ENCODE data around the gene CFAP70. TPM values are rescaled to one million over a fixed set of nuclear protein-coding genes. Genes with fewer than 3 reads are reported as not detected.
"Not testable (repeated sequence)": the region's sequence is repeated elsewhere in the genome, so short reads cannot be mapped to it uniquely, and the experiment has no call there.

Gene CFAP70
- total RNA-seq, 1 donor from 2014 or later = 0.43 TPM

DNA sequence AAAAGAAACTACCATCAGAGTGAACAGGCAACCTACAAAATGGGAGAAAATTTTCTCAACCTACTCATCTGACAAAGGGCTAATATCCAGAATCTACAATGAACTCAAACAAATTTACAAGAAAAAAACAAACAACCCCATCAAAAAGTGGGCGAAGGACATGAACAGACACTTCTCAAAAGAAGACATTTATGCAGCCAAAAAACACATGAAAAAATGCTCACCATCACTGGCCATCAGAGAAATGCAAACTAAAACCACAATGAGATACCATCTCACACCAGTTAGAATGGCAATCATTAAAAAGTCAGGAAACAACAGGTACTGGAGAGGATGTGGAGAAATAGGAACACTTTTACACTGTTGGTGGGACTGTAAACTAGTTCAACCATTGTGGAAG is 30.1 kb downstream of the CFAP70 start:
- H3K9me3 Mint-ChIP-seq; H3K27ac Mint-ChIP-seq; intact Hi-C loops (cut with micrococcal nuclease); H3K4me1 Mint-ChIP-seq (ENCODE audit: low read depth); DNase-seq (ENCODE audit: low spot score); H3K4me3 Mint-ChIP-seq (ENCODE audit: low read depth); H3K36me3 Mint-ChIP-seq (ENCODE audit: low read depth): not testable (repeated sequence)
- H3K27me3 Mint-ChIP-seq (ENCODE audit: low read depth) = peaks cover 17% of the 10 kb centered on the region

DNA sequence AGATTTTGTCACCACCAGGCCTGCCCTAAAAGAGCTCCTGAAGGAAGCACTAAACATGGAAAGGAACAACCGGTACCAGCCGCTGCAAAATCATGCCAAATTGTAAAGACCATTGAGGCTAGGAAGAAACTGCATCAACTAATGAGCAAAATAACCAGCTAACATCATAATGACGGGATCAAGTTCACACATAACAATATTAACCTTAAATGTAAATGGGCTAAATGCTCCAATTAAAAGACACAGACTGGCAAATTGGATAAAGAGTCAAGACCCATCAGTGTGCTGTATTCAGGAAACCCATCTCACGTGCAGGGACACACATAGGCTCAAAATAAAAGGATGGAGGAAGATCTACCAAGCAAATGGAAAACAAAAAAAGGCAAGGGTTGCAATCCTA is 33.4 kb downstream of the CFAP70 start:
- H3K9me3 Mint-ChIP-seq; H3K4me3 Mint-ChIP-seq (ENCODE audit: low read depth); intact Hi-C loops (cut with micrococcal nuclease); H3K4me1 Mint-ChIP-seq (ENCODE audit: low read depth); DNase-seq (ENCODE audit: low spot score); H3K36me3 Mint-ChIP-seq (ENCODE audit: low read depth); H3K27me3 Mint-ChIP-seq (ENCODE audit: low read depth); H3K27ac Mint-ChIP-seq: not testable (repeated sequence)

- H3K4me3 Mint-ChIP-seq (ENCODE audit: low read depth); H3K4me1 Mint-ChIP-seq (ENCODE audit: low read depth); DNase-seq (ENCODE audit: low spot score); intact Hi-C loops (cut with micrococcal nuclease); H3K27ac Mint-ChIP-seq; H3K36me3 Mint-ChIP-seq (ENCODE audit: low read depth); H3K27me3 Mint-ChIP-seq (ENCODE audit: low read depth); H3K9me3 Mint-ChIP-seq: not testable (repeated sequence)
Observed at GRCh38 chr10:73323582-73323981, 35.1 kb downstream of the CFAP70 start.

DNA sequence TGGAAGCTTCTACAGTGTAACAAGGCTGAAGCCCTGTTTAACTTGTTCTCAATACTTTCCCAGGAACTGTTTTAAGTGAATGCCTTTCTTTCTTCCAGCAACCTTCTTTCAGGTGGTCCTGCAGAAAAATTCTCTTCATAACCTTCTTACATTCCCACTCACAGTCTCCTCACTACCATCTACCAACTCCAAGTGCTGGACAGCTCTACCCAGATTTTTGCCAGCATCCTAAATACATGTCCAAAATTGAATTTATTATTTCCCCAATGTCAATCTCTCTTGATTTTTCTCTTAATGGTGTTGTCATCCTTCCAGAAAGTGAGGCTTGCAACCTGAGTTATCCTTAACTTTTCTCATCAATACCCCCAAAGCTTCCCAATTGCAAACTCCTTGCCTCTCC is 48.2 kb downstream of the CFAP70 start:
- intact Hi-C loops (cut with micrococcal nuclease) = no loop called here
- Mint-ChIP-seq H3K9me3 (peaks cover 19% of the 10 kb centered on the region), H3K4me3 (ENCODE audit: low read depth) (no peak overlapping the region), H3K36me3 (ENCODE audit: low read depth) (no peaks in the 10 kb centered on the region), H3K27ac (no peak overlapping the region), H3K4me1 (ENCODE audit: low read depth) (no peaks in the 10 kb centered on the region), H3K27me3 (ENCODE audit: low read depth) (peaks cover 7% of the 10 kb centered on the region)
- DNase-seq (ENCODE audit: low spot score) = no peak

DNA sequence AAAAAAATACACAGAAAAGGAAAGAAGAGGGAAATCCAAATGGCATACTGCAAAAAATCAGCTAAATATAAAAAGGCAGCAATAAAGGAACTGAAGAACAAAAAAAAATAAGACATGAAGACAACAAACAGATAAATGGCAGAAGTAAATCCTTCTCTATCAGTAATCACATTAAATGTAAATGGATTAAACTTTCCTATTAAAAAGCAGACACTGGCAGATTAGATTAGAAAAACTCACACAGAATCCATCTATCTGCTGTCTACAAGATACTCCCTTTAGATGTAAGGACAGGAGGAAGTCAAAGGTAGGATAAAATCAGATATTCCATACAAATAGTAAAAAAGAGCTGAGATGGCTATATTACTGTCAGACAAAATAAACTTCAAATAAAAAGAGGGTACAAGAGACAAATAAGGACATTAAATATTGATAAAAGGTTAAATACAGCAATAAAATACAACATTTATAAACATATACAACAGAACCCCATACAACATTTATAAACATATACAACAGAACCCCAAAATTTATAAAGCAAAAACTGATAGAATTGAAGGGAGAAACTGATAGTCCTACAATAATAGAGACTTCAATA is 51.4 kb downstream of the CFAP70 start:
- Mint-ChIP-seq H3K4me1 (ENCODE audit: low read depth) (no peaks in the 10 kb centered on the region), H3K9me3 (peaks cover 19% of the 10 kb centered on the region)

DNA sequence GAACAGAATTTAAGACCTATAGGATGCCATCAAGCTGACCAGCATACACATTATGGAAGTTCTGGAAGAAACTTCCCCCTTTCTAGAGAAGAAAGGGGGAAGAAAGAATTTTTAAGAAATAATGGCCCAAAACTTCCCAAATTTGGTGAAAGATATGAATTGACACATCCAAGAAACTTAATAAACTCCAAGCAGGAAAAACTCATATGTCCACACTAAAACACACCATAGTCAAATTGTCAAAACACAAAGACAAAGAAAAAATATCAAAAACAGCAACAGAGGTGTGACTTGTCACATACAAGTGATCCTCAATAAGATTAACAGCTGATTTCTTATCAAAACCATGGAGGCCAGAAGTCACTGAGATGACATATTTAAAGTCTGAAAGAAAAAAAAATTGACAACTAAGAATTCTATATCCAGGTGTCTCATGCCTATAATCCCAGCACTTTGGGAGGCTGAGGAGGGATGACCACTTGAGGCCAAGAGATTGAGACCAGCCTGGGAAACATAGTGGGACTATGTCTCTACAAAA is 52.4 kb downstream of the CFAP70 start:
- peaks cover 19% of the 10 kb centered on the region for H3K9me3 Mint-ChIP-seq
- no peaks in the 10 kb centered on the region for H3K36me3 Mint-ChIP-seq (ENCODE audit: low read depth)
- H3K27ac Mint-ChIP-seq = no peak overlapping the region
- H3K27me3 Mint-ChIP-seq (ENCODE audit: low read depth) = peaks cover 10% of the 10 kb centered on the region
- DNase-seq (ENCODE audit: low spot score) = no peak
- no peak overlapping the region for H3K4me3 Mint-ChIP-seq (ENCODE audit: low read depth)
- intact Hi-C loops (cut with micrococcal nuclease) = no loop called here
- H3K4me1 Mint-ChIP-seq (ENCODE audit: low read depth) = no peaks in the 10 kb centered on the region

More for the DNA sequence above, 51.4 kb downstream of the CFAP70 start:
- no peak for DNase-seq (ENCODE audit: low spot score)
- intact Hi-C loops (cut with micrococcal nuclease) = no loop called here
- no peaks in the 10 kb centered on the region for H3K36me3 Mint-ChIP-seq (ENCODE audit: low read depth)
- no peak overlapping the region for H3K4me3 Mint-ChIP-seq (ENCODE audit: low read depth)
- H3K27ac Mint-ChIP-seq = no peak overlapping the region
- peaks cover 7% of the 10 kb centered on the region for H3K27me3 Mint-ChIP-seq (ENCODE audit: low read depth)

- peaks cover 9% of the 10 kb centered on the region for H3K4me1 Mint-ChIP-seq (ENCODE audit: low read depth)
- intact Hi-C loops (cut with micrococcal nuclease) = no loop called here
- H3K27me3 Mint-ChIP-seq (ENCODE audit: low read depth) = peaks cover 13% of the 10 kb centered on the region
- no peak overlapping the region for H3K27ac Mint-ChIP-seq
- H3K4me3 Mint-ChIP-seq (ENCODE audit: low read depth) = no peak overlapping the region
- DNase-seq (ENCODE audit: low spot score) = no peak
- H3K36me3 Mint-ChIP-seq (ENCODE audit: low read depth) = no peaks in the 10 kb centered on the region
- H3K9me3 Mint-ChIP-seq = no peaks in the 10 kb centered on the region
Observed at GRCh38 chr10:73296946-73297345, 61.7 kb downstream of the CFAP70 start.

GRCh38 chr10:73293461-73293860 is 65.2 kb downstream of the CFAP70 start:
- H3K27ac Mint-ChIP-seq = no peak overlapping the region
- intact Hi-C loops (cut with micrococcal nuclease) = no loop called here

GRCh38 chr10:73289958-73290357 is 68.7 kb downstream of the CFAP70 start:
- peaks cover 7% of the 10 kb centered on the region for H3K27me3 Mint-ChIP-seq (ENCODE audit: low read depth)
- no peak overlapping the region for H3K27ac Mint-ChIP-seq
- H3K36me3 Mint-ChIP-seq (ENCODE audit: low read depth) = no peaks in the 10 kb centered on the region
- no peak overlapping the region for H3K4me3 Mint-ChIP-seq (ENCODE audit: low read depth)
- peaks cover 11% of the 10 kb centered on the region for H3K9me3 Mint-ChIP-seq
- no peak for DNase-seq (ENCODE audit: low spot score)
- intact Hi-C loops (cut with micrococcal nuclease) = no loop called here
- no peaks in the 10 kb centered on the region for H3K4me1 Mint-ChIP-seq (ENCODE audit: low read depth)

More at GRCh38 chr10:73293461-73293860, 65.2 kb downstream of the CFAP70 start:
- Mint-ChIP-seq H3K4me3 (ENCODE audit: low read depth) (no peak overlapping the region), H3K4me1 (ENCODE audit: low read depth) (peaks cover 9% of the 10 kb centered on the region), H3K36me3 (ENCODE audit: low read depth) (no peaks in the 10 kb centered on the region), H3K27me3 (ENCODE audit: low read depth) (peaks cover 16% of the 10 kb centered on the region), H3K9me3 (peaks cover 11% of the 10 kb centered on the region)
- no peak for DNase-seq (ENCODE audit: low spot score)

DNA sequence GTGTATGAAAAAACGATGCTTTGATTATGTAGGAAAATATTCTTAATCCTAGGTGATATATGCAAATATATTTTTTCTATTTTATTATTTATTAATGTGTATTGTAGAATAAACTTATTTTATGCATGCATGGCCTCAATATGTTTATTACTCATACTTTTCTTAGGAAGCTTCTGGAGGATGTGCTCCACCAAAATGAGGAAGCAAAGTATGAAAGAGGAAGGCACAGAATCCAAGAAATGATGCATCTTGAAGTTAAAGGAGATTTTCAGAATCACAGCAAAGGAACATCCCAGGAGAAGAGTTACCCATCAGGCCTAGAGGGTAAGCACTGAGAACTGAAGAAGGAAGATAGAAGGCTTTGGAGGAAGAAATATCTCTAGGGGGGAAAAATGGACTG is 71.2 kb downstream of the CFAP70 start:
- Mint-ChIP-seq H3K9me3 (peaks cover 11% of the 10 kb centered on the region), H3K4me1 (ENCODE audit: low read depth) (no peaks in the 10 kb centered on the region), H3K27me3 (ENCODE audit: low read depth) (peaks cover 5% of the 10 kb centered on the region), H3K36me3 (ENCODE audit: low read depth) (no peaks in the 10 kb centered on the region), H3K27ac (no peak overlapping the region), H3K4me3 (ENCODE audit: low read depth) (no peak overlapping the region)
- intact Hi-C loops (cut with micrococcal nuclease) = no loop called here
- DNase-seq (ENCODE audit: low spot score) = no peak

DNA sequence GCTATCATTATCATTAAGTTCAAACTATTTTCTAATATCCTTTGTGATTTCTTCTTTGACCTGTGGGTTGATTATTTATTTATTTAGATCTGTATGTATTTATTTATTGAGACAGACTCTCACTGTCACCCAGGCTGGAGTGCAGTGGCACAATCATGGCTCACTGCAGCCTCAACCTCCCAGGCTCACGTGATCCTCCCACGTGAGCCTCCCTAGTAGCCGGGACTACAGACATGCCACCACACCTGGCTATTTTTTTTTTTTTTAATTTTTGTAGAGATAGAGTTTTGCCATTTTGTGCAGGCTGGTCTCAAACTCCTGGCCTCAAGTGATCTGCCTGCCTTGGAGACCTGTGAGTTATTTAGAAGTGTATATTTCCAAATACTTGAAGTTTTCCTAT is 77.6 kb downstream of the CFAP70 start:
- no peak for DNase-seq (ENCODE audit: low spot score)
- H3K36me3 Mint-ChIP-seq (ENCODE audit: low read depth) = no peaks in the 10 kb centered on the region
- H3K9me3 Mint-ChIP-seq = no peaks in the 10 kb centered on the region
- H3K27me3 Mint-ChIP-seq (ENCODE audit: low read depth) = peaks cover 6% of the 10 kb centered on the region
- no peaks in the 10 kb centered on the region for H3K4me1 Mint-ChIP-seq (ENCODE audit: low read depth)
- H3K4me3 Mint-ChIP-seq (ENCODE audit: low read depth) = no peak overlapping the region
- H3K27ac Mint-ChIP-seq = no peak overlapping the region
- intact Hi-C loops (cut with micrococcal nuclease) = no loop called here

DNA sequence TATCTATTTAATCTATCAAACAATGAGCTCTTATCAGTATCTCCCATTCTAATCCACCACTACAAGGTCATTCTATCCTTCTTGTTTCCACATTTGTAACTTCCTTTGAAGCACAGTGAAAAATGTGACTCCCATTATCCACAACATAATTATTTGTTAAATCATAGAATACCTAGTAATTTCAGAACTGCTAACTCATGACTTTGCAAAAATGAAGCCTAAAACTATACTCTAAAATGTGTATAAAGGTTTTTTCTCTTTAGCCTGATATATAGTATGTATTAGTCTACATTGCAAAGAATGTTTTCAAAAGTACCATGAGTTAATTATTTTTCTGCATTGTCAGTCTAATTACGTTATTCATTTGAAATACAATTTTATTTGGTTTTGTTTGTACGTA is 94.2 kb downstream of the CFAP70 start:
- H3K27me3 Mint-ChIP-seq (ENCODE audit: low read depth) = peaks cover 21% of the 10 kb centered on the region
- no peak overlapping the region for H3K27ac Mint-ChIP-seq
- no peak overlapping the region for H3K4me3 Mint-ChIP-seq (ENCODE audit: low read depth)
- H3K4me1 Mint-ChIP-seq (ENCODE audit: low read depth) = peaks cover 9% of the 10 kb centered on the region
- no peaks in the 10 kb centered on the region for H3K36me3 Mint-ChIP-seq (ENCODE audit: low read depth)
- no peaks in the 10 kb centered on the region for H3K9me3 Mint-ChIP-seq
- intact Hi-C loops (cut with micrococcal nuclease) = loop anchor here (2.0 kb wide), 1 partner anchor 380 kb away; no protein-coding TSS in a partner anchor
- no peak for DNase-seq (ENCODE audit: low spot score)

- no peak overlapping the region for H3K4me3 Mint-ChIP-seq (ENCODE audit: low read depth)
- DNase-seq (ENCODE audit: low spot score) = no peak
- H3K36me3 Mint-ChIP-seq (ENCODE audit: low read depth) = no peaks in the 10 kb centered on the region
- peaks cover 9% of the 10 kb centered on the region for H3K4me1 Mint-ChIP-seq (ENCODE audit: low read depth)
- H3K27ac Mint-ChIP-seq = no peak overlapping the region
- intact Hi-C loops (cut with micrococcal nuclease) = loop anchor here (2.0 kb wide), 1 partner anchor 381 kb away; no protein-coding TSS in a partner anchor
- H3K27me3 Mint-ChIP-seq (ENCODE audit: low read depth) = peaks cover 16% of the 10 kb centered on the region
- peaks cover 5% of the 10 kb centered on the region for H3K9me3 Mint-ChIP-seq
Observed at GRCh38 chr10:73263693-73264347, 94.8 kb downstream of the CFAP70 start.

Measured in activated T-helper 2 cell treated with anti-CD3 and anti-CD28 coated beads, Interferon-gamma antibody, Interleukin-2, Interleukin-4, amounts not matched to agents 10 μg/mL and 5 μg/mL and 100 μg/mL, durations not matched to agents 14 hours and 24 hours and 36 hours (primary cell).